Karpas-422 (cell line): ENCODE results near the gene CRYBA4. TPM values are rescaled to one million over a fixed set of nuclear protein-coding genes. Genes with fewer than 3 reads are reported as not detected.

ENCODE experiments used
- DNase-seq: peaks from one replicate; pipeline ENCODE4 v3.0.0-alpha.2; 2015
- H2AFZ ChIP-seq: fragments of 200-600 bp; sonication (generic); 2 replicates; pipeline ENCODE4 v1.6.1; 2014; ENCODE audit warnings: antibody characterized with exemption, low read length, mixed read lengths
- H3K27ac ChIP-seq: fragments of 200-600 bp; sonication (generic); 2 replicates; pipeline ENCODE4 v1.5.1; 2014; ENCODE audit warnings: mild to moderate bottlenecking, low read length, moderate library complexity
- H3K27me3 ChIP-seq: fragments of 200-600 bp; sonication (generic); 2 replicates; pipeline ENCODE4 v1.6.1; 2014; ENCODE audit warnings: low read length, mixed read lengths
- H3K36me3 ChIP-seq: fragments of 200-600 bp; sonication (generic); 2 replicates; pipeline ENCODE4 v1.6.1; 2014; ENCODE audit warnings: low read length, mixed read lengths; ENCODE audit not compliant: insufficient read depth
- H3K4me1 ChIP-seq: fragments of 200-600 bp; sonication (generic); 2 replicates; pipeline ENCODE4 v1.6.1; 2014; ENCODE audit warnings: mild to moderate bottlenecking, low read length, mixed read lengths
- H3K4me2 ChIP-seq: fragments of 200-600 bp; sonication (generic); 2 replicates; pipeline ENCODE4 v1.6.1; 2014; ENCODE audit warnings: low read length, low read depth, mild to moderate bottlenecking; ENCODE audit not compliant: poor library complexity, severe bottlenecking
- H3K4me3 ChIP-seq: fragments of 200-600 bp; sonication (generic); 2 replicates; pipeline ENCODE4 v1.5.1; 2014; ENCODE audit warnings: mild to moderate bottlenecking, antibody characterized with exemption, low read length, mixed read lengths
- H3K79me2 ChIP-seq: fragments of 200-600 bp; sonication (generic); 2 replicates; pipeline ENCODE4 v1.6.1; 2014; ENCODE audit warnings: mild to moderate bottlenecking, low read length, mixed read lengths
- H3K9ac ChIP-seq: fragments of 200-600 bp; sonication (generic); 2 replicates; pipeline ENCODE4 v1.6.0; 2014; ENCODE audit warnings: low read length
- H3K9me2 ChIP-seq: fragments of 200-600 bp; sonication (generic), shearing (Covaris generic); replicated peaks from 2 replicates; pipeline ENCODE4 v1.6.0; 2014; ENCODE audit warnings: mild to moderate bottlenecking, low read length, moderate library complexity; ENCODE audit not compliant: insufficient read depth
- H3K9me3 ChIP-seq: fragments of 300-700, 200-600 bp; sonication (generic); 2 replicates; pipeline ENCODE4 v1.6.1; 2014; ENCODE audit warnings: low read length, mixed read lengths
- H4K20me1 ChIP-seq: fragments of 200-600 bp; sonication (generic); 2 replicates; pipeline ENCODE4 v1.6.1; 2014; ENCODE audit warnings: mild to moderate bottlenecking, antibody characterized with exemption, low read length, low read depth; ENCODE audit not compliant: insufficient read depth
- total RNA-seq: library from RNA; depleted of rRNA; stranded (reverse); fragments of >200 nt; shearing (Covaris generic); gene quantifications from 2 replicates; pipeline ENCODE4 v1.2.3, GENCODE V29; 2014; ENCODE audit warnings: low replicate concordance; rRNA removed

Gene CRYBA4
- total RNA-seq: not detected in 2 replicates

DNA sequence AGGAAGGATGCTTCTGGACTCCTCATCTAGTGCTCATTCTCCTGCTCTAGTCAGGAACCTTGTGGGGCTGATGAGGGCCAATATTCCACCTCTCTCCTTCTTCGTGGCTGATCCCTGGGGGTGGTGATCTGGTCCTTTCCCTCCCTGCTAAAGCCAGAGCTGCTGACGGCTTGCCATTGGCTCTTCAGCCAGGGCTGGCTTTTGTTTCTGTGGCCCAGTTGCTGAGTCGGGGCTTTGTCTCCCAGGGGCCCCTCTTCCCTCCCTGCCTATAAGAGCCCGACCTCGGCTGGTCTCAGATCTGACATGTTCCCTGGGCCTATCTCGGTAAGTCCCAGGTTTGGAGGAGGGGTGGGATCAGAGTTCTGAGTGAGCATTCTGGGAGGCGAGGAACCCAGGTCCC, at the start of gene CRYBA4:
CRYBA4 (plus strand) TSS at position 301 of the 400 bp plus-strand sequence. CDS start 634 bp downstream, outside the sequence.
- Histone ChIP-seq H3K4me2 (no peak within 1 kb of the TSS), H3K4me1 (peaks cover 6% of the 10 kb centered on the region), H4K20me1 (no peaks in the 10 kb centered on the region), H2AFZ (no peak within 1 kb of the TSS), H3K27me3 (no peaks in the 10 kb centered on the region), H3K27ac (no peak within 1 kb of the TSS), H3K36me3 (no peaks in the 10 kb centered on the region), H3K9ac (no peak within 1 kb of the TSS), H3K4me3 (no peak within 1 kb of the TSS), H3K79me2 (no peaks in the 10 kb centered on the region), H3K9me2 (no peaks in the 10 kb centered on the region), H3K9me3 (no peaks in the 10 kb centered on the region)
- no peak for DNase-seq

DNA sequence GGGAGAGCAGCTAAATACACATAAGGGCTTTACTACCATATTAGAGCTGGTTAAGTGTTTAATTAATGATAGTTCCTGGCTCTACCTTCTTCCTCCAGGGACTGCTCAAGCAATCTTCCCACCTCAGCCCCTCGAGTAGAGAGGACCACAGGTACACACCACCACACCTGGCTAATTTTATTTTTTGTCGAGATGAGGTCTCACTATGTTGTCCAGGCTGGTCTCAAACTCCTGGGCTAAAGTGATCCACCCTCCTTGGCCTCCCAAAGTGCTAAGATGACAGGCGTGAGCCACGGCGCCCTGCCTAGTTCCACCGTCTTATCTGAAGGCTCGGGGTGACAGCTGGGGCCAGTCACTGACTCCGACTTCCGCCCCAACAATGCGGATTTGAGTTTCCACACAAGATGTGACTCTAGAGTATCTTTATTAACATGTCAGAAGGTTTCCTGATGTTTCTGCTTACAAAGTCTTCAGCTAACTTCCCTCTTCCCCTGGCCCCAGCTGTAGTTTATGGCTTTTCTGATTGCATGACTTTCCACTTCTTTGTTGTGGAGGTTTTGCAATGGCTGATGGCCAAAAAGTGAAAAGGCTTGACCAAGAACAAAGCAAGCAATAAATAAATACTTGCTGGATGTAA, 48.6 kb upstream of the CRYBA4 start:
- H3K36me3 ChIP-seq: peaks cover 4% of the 10 kb centered on the region; the same call in 1 of the 2 replicates
- no peak overlapping the region for H3K9ac ChIP-seq
- no peak overlapping the region for H3K4me3 ChIP-seq
- H4K20me1 ChIP-seq: no peaks in the 10 kb centered on the region
- H3K9me3 ChIP-seq: no peaks in the 10 kb centered on the region
- H3K9me2 ChIP-seq: no peaks in the 10 kb centered on the region
- no peaks in the 10 kb centered on the region for H3K27me3 ChIP-seq
- no peak for DNase-seq
- H2AFZ ChIP-seq: no peak overlapping the region
- H3K27ac ChIP-seq: no peak overlapping the region
- peaks cover 87% of the 10 kb centered on the region for H3K79me2 ChIP-seq
- H3K4me1 ChIP-seq: peaks cover 5% of the 10 kb centered on the region
- H3K4me2 ChIP-seq: no peak overlapping the region

DNA sequence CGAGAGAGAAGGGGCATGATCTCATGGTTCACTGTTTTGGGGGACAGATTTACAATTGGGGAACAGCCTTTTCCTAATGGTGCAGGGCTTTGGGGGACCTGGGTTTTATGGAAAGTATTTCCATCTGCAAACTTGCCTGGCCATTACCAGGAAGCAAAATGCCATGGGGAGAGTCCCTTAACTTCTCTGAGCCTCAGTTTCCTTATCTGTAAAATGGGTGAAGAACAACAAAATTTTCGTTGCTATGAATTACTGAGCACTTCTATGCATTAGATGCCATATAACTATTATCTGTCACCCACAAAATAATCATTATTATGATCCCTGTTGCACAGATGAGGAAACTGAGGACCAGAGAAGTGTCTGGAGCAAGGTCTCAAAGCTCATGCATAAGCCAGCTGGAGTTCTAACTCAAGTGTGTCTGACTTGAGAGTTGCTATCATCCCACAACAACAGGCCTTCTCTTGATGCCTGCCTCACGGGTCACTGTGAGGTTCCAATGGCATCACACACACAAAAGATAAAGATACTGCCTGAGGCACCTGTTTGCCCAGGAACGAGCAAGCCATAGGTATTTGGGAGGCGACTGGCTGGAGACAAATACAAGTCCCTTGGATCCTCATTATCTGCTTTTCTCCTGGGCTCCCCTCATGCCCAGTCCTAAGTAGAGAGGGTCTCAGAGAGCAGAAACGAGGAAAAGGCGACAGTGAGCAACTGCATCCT, 47.6 kb upstream of the CRYBA4 start:
- Histone ChIP-seq H3K9ac (no peak overlapping the region), H3K79me2 (peaks cover 89% of the 10 kb centered on the region), H4K20me1 (no peaks in the 10 kb centered on the region), H3K27ac (no peak overlapping the region), H3K9me3 (no peaks in the 10 kb centered on the region), H3K4me1 (peaks cover 3% of the 10 kb centered on the region), H3K27me3 (no peaks in the 10 kb centered on the region), H3K4me2 (no peak overlapping the region), H3K4me3 (no peak overlapping the region), H3K36me3 (peaks cover 4% of the 10 kb centered on the region; the same call in 1 of the 2 replicates), H2AFZ (no peak overlapping the region), H3K9me2 (no peaks in the 10 kb centered on the region)
- DNase-seq: no peak

DNA sequence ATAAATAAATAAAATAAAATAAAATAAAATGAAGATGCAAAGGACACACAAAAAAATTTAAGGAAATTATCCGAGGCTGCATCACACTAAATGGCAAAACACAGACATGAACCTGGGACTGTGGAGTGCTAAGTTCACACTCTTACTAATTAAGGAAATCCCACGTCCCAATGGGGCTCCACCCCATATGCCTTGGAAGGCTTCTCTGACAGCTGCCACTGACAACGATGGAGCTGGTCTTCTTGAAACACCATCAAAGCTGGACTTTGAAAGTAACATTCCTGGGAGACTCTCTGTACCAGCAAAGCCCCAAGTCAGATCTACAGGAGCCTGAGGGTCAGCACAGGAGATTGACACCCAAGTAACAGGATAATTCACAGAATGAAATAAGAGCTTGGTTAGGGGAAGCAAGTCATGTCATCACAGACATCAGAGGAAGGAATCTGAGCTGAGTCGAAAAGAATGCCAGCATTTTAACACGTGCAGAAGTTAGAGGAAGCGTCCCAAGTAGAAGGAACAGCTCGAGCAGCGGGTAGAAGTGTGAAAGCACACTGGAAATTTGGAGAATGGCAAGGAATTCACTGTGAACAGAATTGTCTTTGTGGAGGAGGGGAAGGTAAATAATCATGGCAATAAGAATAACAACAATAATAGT, 45.6 kb upstream of the CRYBA4 start:
- Histone ChIP-seq H3K9me3 (no peaks in the 10 kb centered on the region), H3K27me3 (no peaks in the 10 kb centered on the region), H3K4me2 (no peak overlapping the region), H3K9me2 (no peaks in the 10 kb centered on the region), H3K36me3 (peaks cover 4% of the 10 kb centered on the region; the same call in 1 of the 2 replicates), H3K9ac (no peak overlapping the region), H3K4me1 (peaks cover 23% of the 10 kb centered on the region), H3K27ac (no peak overlapping the region), H3K79me2 (peaks cover 91% of the 10 kb centered on the region), H3K4me3 (no peak overlapping the region), H4K20me1 (no peaks in the 10 kb centered on the region), H2AFZ (no peak overlapping the region)
- no peak for DNase-seq

DNA sequence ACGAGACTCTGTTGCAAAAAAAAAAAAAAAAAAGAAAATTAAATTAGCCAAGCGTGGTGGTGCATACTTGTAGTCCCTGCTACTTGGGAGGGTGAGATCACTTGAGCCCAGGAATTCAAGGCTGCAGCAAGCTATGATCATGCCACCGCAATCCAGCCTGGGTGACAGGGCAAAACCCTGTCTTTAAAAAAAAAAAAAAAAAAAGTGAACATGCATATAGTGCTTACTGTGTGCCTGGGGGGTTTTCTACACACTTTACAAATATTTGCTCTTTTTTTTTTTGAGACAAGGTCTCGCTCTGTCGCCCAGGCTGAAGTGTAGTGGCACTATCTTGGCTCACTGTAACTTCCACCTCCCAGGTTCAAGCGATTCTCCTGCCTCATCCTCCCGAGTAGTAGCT, 44.7 kb upstream of the CRYBA4 start:
- H3K27me3 ChIP-seq: no peaks in the 10 kb centered on the region
- no peak overlapping the region for H3K9ac ChIP-seq
- H3K4me3 ChIP-seq: no peak overlapping the region
- no peaks in the 10 kb centered on the region for H3K9me3 ChIP-seq
- no peak overlapping the region for H2AFZ ChIP-seq
- no peaks in the 10 kb centered on the region for H4K20me1 ChIP-seq
- peaks cover 31% of the 10 kb centered on the region for H3K4me1 ChIP-seq
- DNase-seq: no peak
- peaks cover 90% of the 10 kb centered on the region for H3K79me2 ChIP-seq
- no peak overlapping the region for H3K27ac ChIP-seq
- peaks cover 8% of the 10 kb centered on the region; the same call in 1 of the 2 replicates for H3K36me3 ChIP-seq
- no peaks in the 10 kb centered on the region for H3K9me2 ChIP-seq
- no peak overlapping the region for H3K4me2 ChIP-seq

DNA sequence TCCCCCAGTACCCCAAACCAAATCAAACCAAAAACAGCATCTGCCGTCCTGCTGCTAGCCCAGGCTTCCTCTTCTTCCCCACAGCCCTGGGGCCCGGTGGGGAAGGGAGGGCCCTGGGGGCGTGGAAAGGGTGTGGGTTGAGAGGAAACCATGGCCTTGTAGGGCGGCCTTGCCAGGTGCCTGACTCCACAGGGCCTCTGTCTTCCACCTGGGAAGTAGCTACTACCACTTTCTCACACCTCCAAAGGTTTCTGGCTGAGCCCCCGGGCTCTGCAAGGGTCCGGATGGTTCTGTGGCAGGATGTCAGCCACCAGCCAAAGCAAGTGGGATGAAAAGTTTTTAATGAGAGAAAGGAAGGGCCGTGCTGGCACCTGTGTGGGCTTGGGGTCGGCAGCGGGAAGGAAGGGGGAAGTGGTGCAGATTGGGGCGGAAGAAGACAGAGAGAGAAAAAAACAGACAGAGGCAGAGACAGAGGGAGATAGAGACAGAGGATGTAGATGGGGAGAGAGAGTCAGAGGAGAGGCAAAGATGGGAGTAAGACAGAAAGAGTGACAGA, 42.4 kb upstream of the CRYBA4 start:
- H3K4me3 ChIP-seq: peak overlapping the region; percentile 44; the same call in 1 of the 2 replicates
- H3K9ac ChIP-seq: peak overlapping the region; percentile 52
- peaks cover 31% of the 10 kb centered on the region for H3K4me1 ChIP-seq
- peak; percentile 63 for DNase-seq
- H3K4me2 ChIP-seq: peak overlapping the region; percentile 64
- H2AFZ ChIP-seq: no peak overlapping the region
- 0 out of 2 replicates have a peak, but pooled peaks cover 5% of the 10 kb centered on the region for H3K36me3 ChIP-seq
- H4K20me1 ChIP-seq: no peaks in the 10 kb centered on the region
- H3K27ac ChIP-seq: peak overlapping the region; percentile 85
- no peaks in the 10 kb centered on the region for H3K27me3 ChIP-seq
- H3K79me2 ChIP-seq: peaks cover 82% of the 10 kb centered on the region
- no peaks in the 10 kb centered on the region for H3K9me3 ChIP-seq
- H3K9me2 ChIP-seq: no peaks in the 10 kb centered on the region

DNA sequence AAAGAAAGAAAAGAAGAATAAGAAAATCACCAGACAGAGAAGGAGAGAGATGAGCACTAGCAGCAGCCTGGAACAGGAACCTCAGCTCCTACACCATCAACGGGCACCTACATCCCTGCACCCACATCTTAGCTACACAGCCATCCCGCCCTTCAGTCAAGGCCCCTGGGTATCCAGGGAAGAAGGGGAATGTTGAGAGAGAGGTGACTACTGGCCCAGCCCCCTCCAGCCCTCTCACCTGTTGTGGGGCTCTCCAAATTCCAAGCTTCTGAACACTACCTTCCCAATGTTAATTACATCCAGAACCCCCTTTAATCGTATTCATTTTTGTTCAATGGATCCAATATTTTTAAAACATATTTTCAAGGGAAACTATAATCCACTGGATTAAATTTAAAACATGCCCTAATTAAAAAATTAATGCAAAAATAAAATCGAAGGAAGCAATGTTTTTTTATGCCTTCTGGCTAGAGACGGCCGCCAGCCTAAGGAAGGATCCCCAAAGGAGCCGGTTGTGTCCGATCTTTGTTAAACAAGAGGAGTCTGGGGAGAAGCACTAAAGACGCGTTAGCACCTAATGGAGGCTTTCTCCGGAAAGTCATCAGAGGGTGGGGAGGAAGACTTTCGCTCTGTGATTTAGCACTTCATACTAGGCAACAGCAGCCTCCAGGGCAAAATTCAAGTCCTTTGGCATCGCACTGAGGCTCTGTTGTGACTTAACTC, 41.4 kb upstream of the CRYBA4 start:
- peak overlapping the region; percentile 44; the same call in 1 of the 2 replicates for H3K4me3 ChIP-seq
- DNase-seq: no peak
- no peaks in the 10 kb centered on the region for H3K9me2 ChIP-seq
- no peak overlapping the region for H2AFZ ChIP-seq
- 0 out of 2 replicates have a peak, but pooled peaks cover 5% of the 10 kb centered on the region for H3K36me3 ChIP-seq
- peak overlapping the region; percentile 85 for H3K27ac ChIP-seq
- peak overlapping the region; percentile 52 for H3K9ac ChIP-seq
- no peaks in the 10 kb centered on the region for H3K9me3 ChIP-seq
- no peaks in the 10 kb centered on the region for H3K27me3 ChIP-seq
- no peaks in the 10 kb centered on the region for H4K20me1 ChIP-seq
- H3K4me1 ChIP-seq: peaks cover 31% of the 10 kb centered on the region
- peak overlapping the region; percentile 64 for H3K4me2 ChIP-seq
- H3K79me2 ChIP-seq: peaks cover 82% of the 10 kb centered on the region
